Endothelial cell (in vitro differentiated cells): ENCODE results near the gene RS1. TPM values are rescaled to one million over a fixed set of nuclear protein-coding genes. Genes with fewer than 3 reads are reported as not detected.

Experiments used
- DNase-seq: peaks from one replicate; pipeline ENCODE4 v3.0.0; 2021; ENCODE audit warnings: low spot score
- H3K27ac Mint-ChIP-seq: one replicate; pipeline ENCODE4 v1.8.0; 2021; ENCODE audit warnings: mixed read lengths, inconsistent platforms; ENCODE audit not compliant: unreplicated experiment
- H3K27me3 Mint-ChIP-seq: one replicate; pipeline ENCODE4 v1.8.0; 2021; ENCODE audit warnings: mild to moderate bottlenecking, moderate library complexity, mixed read lengths, inconsistent platforms; ENCODE audit not compliant: unreplicated experiment
- H3K36me3 Mint-ChIP-seq: one replicate; pipeline ENCODE4 v1.8.0; 2021; ENCODE audit warnings: mild to moderate bottlenecking, low read depth, mixed read lengths, inconsistent platforms; ENCODE audit not compliant: unreplicated experiment
- H3K4me1 Mint-ChIP-seq: one replicate; pipeline ENCODE4 v1.8.0; 2021; ENCODE audit warnings: mild to moderate bottlenecking, mixed read lengths, inconsistent platforms; ENCODE audit not compliant: unreplicated experiment
- H3K4me3 Mint-ChIP-seq: one replicate; pipeline ENCODE4 v1.8.0; 2021; ENCODE audit warnings: mild to moderate bottlenecking, mixed read lengths, inconsistent platforms; ENCODE audit not compliant: unreplicated experiment
- H3K9me3 Mint-ChIP-seq: one replicate; pipeline ENCODE4 v1.8.0; 2021; ENCODE audit warnings: mixed read lengths, inconsistent platforms; ENCODE audit not compliant: unreplicated experiment
- CTCF ChIP-seq: fragments of 200-600 bp; sonication (generic); IDR thresholded peaks from one replicate; pipeline ENCODE4 v1.5.0; 2021; ENCODE audit warnings: antibody characterized with exemption; ENCODE audit not compliant: unreplicated experiment
- total RNA-seq: library from RNA; stranded (reverse); fragmentation: NEBNext Ultra II Directional; extraction: Animal tissue kit (Norgen Biotek cat#: 25700); gene quantifications from one replicate; pipeline ENCODE4 v1.2.1, GENCODE V29; 2021; ENCODE audit not compliant: unreplicated experiment

The RS1 gene
- total RNA-seq, 1 donor from 2014 or later: not detected

DNA sequence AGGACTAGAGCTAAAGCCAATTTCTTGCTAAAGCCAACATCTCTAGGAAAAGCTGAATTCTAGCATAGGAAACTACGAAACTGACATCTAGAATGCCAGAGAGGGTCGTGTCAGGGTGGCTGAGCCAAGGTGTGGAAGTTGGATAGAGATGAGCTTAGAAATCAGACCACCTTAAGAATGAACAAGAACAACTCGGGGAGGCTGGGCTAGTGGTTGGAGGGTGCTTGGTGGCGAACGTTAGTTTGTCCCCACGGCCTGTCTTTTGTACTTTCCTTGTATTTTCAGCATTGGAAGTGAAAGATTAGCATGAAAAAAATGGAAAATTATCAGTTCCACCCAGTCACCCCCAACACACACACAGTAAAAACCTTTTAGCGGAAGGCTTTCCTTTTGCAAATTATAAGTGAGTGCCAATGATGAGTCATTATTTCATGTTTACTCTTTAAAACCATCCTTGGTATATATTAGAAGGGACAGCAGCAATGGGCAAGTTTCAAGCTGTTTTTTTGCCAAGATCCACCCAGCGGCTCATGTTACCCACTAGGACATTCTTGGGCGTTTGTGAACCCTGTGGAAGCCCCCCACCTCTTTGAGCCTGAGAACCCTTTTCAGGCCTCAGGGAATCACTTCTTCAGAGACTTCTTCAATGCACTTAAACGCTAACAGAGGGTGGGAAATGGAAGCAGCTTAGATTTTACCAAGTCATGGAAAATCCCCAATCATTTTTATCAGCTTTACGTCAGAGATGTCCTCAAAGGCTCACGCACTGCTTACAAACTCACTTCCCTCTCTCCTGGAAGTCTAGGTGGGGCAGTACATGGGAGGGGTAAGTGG, 30.7 kb upstream of the RS1 start:
- no peaks in the 10 kb centered on the region for H3K4me1 Mint-ChIP-seq
- H3K27ac Mint-ChIP-seq: no peak overlapping the region
- H3K36me3 Mint-ChIP-seq: no peaks in the 10 kb centered on the region
- H3K4me3 Mint-ChIP-seq: no peak overlapping the region
- no peaks in the 10 kb centered on the region for H3K27me3 Mint-ChIP-seq
- no peaks in the 10 kb centered on the region for H3K9me3 Mint-ChIP-seq
- DNase-seq: no peak
- TF ChIP-seq CTCF: no peak

GRCh38 chrX:18701621-18702361, 29.9 kb upstream of the RS1 start:
- Mint-ChIP-seq H3K4me1 (no peaks in the 10 kb centered on the region), H3K9me3 (no peaks in the 10 kb centered on the region), H3K27ac (no peak overlapping the region), H3K4me3 (no peak overlapping the region), H3K27me3 (no peaks in the 10 kb centered on the region), H3K36me3 (no peaks in the 10 kb centered on the region)
- TF ChIP-seq CTCF: no peak
- no peak for DNase-seq

DNA sequence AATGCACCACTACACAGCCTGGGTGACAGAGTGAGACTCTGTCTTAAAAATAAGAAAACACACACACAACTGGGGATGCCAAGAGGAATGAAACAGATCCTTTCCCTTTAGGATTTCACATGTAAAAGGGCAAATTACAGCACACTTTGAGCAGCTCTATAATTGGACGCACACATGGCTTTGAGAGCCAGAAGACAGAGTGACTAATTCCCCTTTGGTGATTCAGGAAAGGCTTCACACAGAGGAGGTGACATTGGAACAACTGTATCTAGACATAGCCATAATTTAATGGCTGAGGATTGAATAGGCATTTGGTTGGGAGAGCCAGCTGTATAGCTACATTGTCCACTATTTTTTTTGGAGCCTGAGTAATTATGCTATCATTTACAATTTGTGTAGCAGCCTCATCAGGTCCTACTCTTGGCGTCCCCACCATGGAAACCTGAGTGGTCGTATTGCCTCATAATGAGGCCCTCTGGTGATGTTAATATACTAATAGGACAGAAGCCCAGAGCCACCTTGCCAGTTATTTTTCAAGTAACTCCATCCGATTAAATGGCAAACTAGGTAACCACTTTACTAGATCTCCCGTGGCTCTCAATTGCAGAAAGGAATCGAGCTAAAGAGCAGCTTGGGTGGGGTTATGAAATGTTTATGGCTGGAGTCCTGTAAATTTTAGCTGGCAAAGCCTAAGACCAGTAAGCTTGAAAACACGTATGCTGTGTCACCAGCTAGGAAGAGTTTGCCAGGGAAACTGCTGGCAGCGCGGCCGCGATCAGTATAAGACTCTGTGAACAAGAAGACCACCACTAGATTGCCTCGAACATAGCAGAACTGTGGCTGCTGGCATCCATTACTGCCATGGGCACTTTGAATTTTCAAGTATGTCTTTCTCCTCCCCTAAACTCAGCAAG, 27.1 kb upstream of the RS1 start:
- Mint-ChIP-seq H3K36me3 (no peaks in the 10 kb centered on the region), H3K4me3 (no peak overlapping the region), H3K27ac (no peak overlapping the region), H3K27me3 (no peaks in the 10 kb centered on the region), H3K4me1 (no peaks in the 10 kb centered on the region), H3K9me3 (no peaks in the 10 kb centered on the region)
- no peak for DNase-seq
- no peak for TF ChIP-seq CTCF

- Mint-ChIP-seq H3K4me1 (no peaks in the 10 kb centered on the region), H3K4me3 (no peak overlapping the region), H3K9me3 (no peaks in the 10 kb centered on the region), H3K36me3 (no peaks in the 10 kb centered on the region), H3K27me3 (no peaks in the 10 kb centered on the region), H3K27ac (no peak overlapping the region)
- TF ChIP-seq CTCF: no peak
- DNase-seq: no peak
Observed at GRCh38 chrX:18696653-18697052, 24.7 kb upstream of the RS1 start.
